WI38 (cell line): ENCODE results near the gene SEPTIN5.

Experiments used
- H3K4me3 ChIP-seq: 2 replicates; pipeline ENCODE4 v1.5.1; 2011; ENCODE audit warnings: low read depth, mild to moderate bottlenecking, control low read depth, low read length
- TF ChIP-seq, protein P1 (sequence below): IDR thresholded peaks from 2 replicates; pipeline ENCODE4 v1.5.1; 2012; ENCODE audit warnings: low read depth, mild to moderate bottlenecking, control low read depth, low read length

SEPTIN5 gene

GRCh38 chr22:19709063-19709769, 5.1 kb upstream of the SEPTIN5 start:
- no peak overlapping the region for H3K4me3 ChIP-seq
- TF ChIP-seq, protein P1, sequence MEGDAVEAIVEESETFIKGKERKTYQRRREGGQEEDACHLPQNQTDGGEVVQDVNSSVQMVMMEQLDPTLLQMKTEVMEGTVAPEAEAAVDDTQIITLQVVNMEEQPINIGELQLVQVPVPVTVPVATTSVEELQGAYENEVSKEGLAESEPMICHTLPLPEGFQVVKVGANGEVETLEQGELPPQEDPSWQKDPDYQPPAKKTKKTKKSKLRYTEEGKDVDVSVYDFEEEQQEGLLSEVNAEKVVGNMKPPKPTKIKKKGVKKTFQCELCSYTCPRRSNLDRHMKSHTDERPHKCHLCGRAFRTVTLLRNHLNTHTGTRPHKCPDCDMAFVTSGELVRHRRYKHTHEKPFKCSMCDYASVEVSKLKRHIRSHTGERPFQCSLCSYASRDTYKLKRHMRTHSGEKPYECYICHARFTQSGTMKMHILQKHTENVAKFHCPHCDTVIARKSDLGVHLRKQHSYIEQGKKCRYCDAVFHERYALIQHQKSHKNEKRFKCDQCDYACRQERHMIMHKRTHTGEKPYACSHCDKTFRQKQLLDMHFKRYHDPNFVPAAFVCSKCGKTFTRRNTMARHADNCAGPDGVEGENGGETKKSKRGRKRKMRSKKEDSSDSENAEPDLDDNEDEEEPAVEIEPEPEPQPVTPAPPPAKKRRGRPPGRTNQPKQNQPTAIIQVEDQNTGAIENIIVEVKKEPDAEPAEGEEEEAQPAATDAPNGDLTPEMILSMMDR = no peak

- no peak overlapping the region for H3K4me3 ChIP-seq
- TF ChIP-seq, protein P1 = no peak
These were observed 4.1 kb upstream of the SEPTIN5 start for GRCh38 chr22:19710020-19710768.

DNA sequence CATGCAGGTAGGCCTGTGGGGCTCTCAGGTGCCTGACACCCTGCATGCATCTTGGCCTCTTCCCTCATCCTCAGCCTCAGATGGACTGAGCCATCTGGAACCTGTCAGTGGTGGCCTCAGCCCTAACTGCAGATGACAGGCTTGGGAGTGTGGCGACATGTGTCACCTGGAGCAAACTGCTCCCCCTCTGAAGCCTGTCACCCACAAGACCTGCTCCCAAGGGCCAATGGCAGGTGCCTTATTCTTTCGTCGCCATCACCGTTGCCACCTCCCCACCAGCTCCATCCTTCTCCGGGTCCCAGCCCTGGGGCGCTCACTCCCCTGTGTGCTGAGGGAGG, 3.6 kb upstream of the SEPTIN5 start:
- no peak overlapping the region for H3K4me3 ChIP-seq
- TF ChIP-seq, protein P1 = no peak

DNA sequence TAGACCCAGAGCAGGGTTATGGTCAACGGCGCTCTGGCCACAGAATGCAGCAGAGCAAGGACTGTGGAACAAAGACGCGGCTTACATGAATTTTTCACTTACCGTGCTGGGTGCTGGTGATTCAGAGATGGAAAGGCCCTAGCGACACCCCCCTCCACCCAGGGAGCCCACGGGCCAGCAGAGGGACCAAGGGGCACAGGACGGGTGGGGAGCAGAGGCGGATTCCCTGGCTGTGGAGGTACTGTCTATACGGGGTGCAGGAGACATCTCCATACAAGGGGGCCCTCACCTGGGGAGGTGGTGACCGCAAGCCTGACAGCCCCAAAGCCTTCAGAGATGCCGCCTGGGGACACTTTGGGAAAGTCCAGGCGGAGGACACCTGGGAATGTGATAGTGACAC, 1.1 kb upstream of the SEPTIN5 start:
- TF ChIP-seq, protein P1 = no peak
- no peak overlapping the region for H3K4me3 ChIP-seq

DNA sequence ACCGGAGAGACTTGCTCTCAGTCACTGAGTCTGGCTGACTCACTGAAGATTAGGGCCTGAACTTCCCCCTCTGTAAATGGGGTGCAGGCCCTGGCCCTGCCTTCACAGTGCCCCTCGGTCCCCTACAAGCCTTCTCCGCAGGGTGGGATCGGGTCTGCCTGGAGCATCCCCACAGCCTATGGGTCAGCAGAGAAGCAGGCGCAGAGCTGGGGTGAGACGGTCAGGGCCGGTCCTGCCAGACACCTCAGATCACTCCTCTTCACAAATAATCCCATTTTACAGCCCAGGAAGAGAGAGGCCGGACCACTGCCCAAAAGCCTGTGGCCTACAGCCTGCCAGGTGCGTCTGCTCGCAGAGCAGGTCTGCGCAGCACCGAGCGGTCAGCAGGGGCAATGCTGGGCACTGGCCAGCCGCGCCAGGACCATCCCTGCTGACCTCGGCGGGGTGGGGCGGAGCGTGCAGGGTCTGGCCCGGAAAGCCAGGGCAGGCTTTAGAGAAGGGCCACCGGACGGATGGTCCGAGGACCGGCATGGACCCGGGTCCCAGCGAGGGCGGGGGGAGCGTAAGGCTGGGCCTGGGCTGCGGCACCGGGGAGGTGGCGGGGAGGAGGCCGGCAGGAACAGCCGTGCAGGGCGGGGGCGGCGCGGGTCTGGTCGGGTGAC, 522 bp upstream of the SEPTIN5 start:
- H3K4me3 ChIP-seq = 0 out of 2 replicates have a peak overlapping the region, but pooled peaks have one; percentile 31
- TF ChIP-seq, protein P1 = no peak

DNA sequence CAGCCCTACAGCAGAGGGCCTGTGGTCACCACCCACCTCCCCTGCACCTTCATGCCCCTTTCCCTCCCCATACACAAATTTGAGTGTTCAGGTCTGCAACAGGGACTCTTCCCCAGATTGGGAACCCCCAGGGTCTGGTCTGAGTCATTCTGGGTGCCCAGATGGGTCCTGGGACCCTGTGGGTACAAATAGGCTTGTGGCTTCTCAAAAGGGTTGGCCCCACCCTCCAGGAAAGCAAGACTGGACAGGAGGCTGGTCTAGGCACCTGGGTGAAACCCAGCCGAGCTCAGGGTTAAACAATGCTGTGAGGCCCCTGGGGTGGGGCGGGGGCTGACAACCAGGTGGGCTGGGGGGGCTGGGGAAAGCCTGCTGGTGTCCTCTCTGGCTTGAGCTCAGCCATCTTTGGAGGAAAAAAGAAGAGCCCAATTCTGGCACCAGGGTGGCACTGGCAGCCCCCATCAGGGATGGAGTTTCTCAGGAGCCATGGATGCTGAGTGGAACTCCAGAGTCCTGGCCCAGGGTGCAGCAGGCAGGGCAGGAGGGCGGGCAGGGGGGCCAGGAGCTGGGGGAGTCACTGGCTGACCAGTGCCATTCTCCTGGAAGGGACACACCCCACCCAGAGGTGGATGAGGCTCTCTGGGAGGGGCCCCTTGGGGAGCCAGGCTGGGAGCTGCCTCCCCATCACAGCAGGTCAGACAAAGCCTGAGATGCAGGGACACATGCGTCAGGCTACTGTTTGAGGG, 1.1 kb downstream of the SEPTIN5 start:
- peak overlapping the region; percentile 59 for H3K4me3 ChIP-seq
- TF ChIP-seq, protein P1 = no peak
